Common myeloid progenitor, CD34-positive (primary cell): ENCODE data around the gene ZNF189.

Experiments
- CTCF ChIA-PET: fragments of 350-600 bp; sonication (Branson Sonifier 250); formaldehyde crosslinking; loops from one replicate; lab custom pipeline; 2021; ENCODE audit warnings: antibody characterized with exemption; lab: Charles Lee
- POLR2A ChIA-PET: fragments of 350-600 bp; sonication (Branson Sonifier 250); formaldehyde crosslinking; loops from one replicate; lab custom pipeline; 2021; ENCODE audit warnings: antibody characterized with exemption; lab: Charles Lee
- DNase-seq, 3 donors: peaks; one replicate each; pipeline versions ENCODE4 v3.0.0 to v3.0.0-alpha.2; 2013
- H3K27ac ChIP-seq, 2 experiments: 1 replicate in 1 of 2; 2 replicates in 1 of 2; pipeline ENCODE4 v1.7.0; 2013; ENCODE audit warnings: inconsistent platforms in 2 of 2, low read length in 2 of 2, mild to moderate bottlenecking in 2 of 2, low read depth in 1 of 2, moderate library complexity in 1 of 2; ENCODE audit not compliant: severe bottlenecking in 2 of 2, insufficient read depth in 1 of 2, poor library complexity in 1 of 2
- H3K27me3 ChIP-seq, 5 experiments: replicated peaks in 2 of 5; 1 replicate in 3 of 5; 2 replicates in 2 of 5; pipeline versions ENCODE4 v1.6.1 to v1.7.0; 2013; ENCODE audit warnings: low read length in 4 of 5, mild to moderate bottlenecking in 2 of 5, moderate library complexity in 2 of 5, inconsistent platforms in 1 of 5; ENCODE audit not compliant: insufficient read depth in 5 of 5, control insufficient read depth in 4 of 5
- H3K36me3 ChIP-seq, 4 experiments: 1 replicate in 2 of 4; 2 replicates in 2 of 4; pipeline versions ENCODE4 v1.6.1 to v1.7.0; 2013; ENCODE audit warnings: low read length in 3 of 4, control low read depth in 1 of 4, mild to moderate bottlenecking in 1 of 4; ENCODE audit not compliant: control insufficient read depth in 4 of 4, insufficient read depth in 4 of 4
- H3K4me1 ChIP-seq, 4 experiments: 1 replicate in 3 of 4; 2 replicates in 1 of 4; pipeline versions ENCODE4 v1.6.1 to v1.7.1; 2013; ENCODE audit warnings: low read length in 3 of 4, mild to moderate bottlenecking in 3 of 4, control low read depth in 1 of 4, inconsistent platforms in 1 of 4, moderate library complexity in 1 of 4; ENCODE audit not compliant: control insufficient read depth in 4 of 4, insufficient read depth in 4 of 4; ENCODE audit errors: control extremely low read depth in 1 of 4
- H3K4me3 ChIP-seq, 7 experiments: 1 replicate in 4 of 7; 2 replicates in 3 of 7; pipeline versions ENCODE4 v1.5.1 to v1.7.0; 2013; ENCODE audit warnings: mild to moderate bottlenecking in 7 of 7, low read length in 6 of 7, moderate library complexity in 6 of 7, inconsistent platforms in 2 of 7, low read depth in 2 of 7, control low read depth in 1 of 7; ENCODE audit not compliant: insufficient read depth in 4 of 7, control insufficient read depth in 1 of 7; ENCODE audit errors: extremely low read depth in 1 of 7
- H3K9me3 ChIP-seq, 5 experiments: 1 replicate in 4 of 5; 2 replicates in 1 of 5; pipeline versions ENCODE4 v1.6.1 to v1.7.1; 2013; ENCODE audit warnings: low read length in 4 of 5, mild to moderate bottlenecking in 2 of 5, inconsistent platforms in 1 of 5, low read depth in 1 of 5, moderate library complexity in 1 of 5; ENCODE audit not compliant: control insufficient read depth in 4 of 5, insufficient read depth in 2 of 5; ENCODE audit errors: control extremely low read depth in 1 of 5
- WGBS: methylation state at CpG from one replicate; pipeline ENCODE4 v1.1.5; 2013; ENCODE audit not compliant: insufficient coverage; 5-methylcytosine and 5-hydroxymethylcytosine counted together

The ZNF189 gene

GRCh38 chr9:101455656-101456240 is 57.1 kb downstream of the ZNF189 start:
- WGBS, result 100% methylated on average over 2 of the region's 2 CpGs
- CTCF ChIA-PET, result interaction anchor here (0.9 to 10.4 kb wide), 3 partner anchors 22 to 84 kb away, joined by 3 to 193 read pairs (median 5); partner anchors contain the start of gene RNF20
- H3K4me1 ChIP-seq, result peaks cover 0 to 2% (median 0%) of the 10 kb centered on the region in 4 experiments
- no peak overlapping the region for H3K4me3 ChIP-seq
- H3K36me3 ChIP-seq, result no peaks in the 10 kb centered on the region
- DNase-seq, result no peak
- POLR2A ChIA-PET, result no interaction called here
- H3K27ac ChIP-seq, result no peak overlapping the region
- H3K27me3 ChIP-seq, result peaks cover 0 to 4% (median 0%) of the 10 kb centered on the region in 5 experiments
- peaks cover 0 to 4% (median 0%) of the 10 kb centered on the region in 5 experiments for H3K9me3 ChIP-seq

- ChIA-PET POLR2A (no interaction called here), CTCF (interaction anchor here (0.7 to 10.4 kb wide), 7 partner anchors 8 to 109 kb away, joined by 3 to 193 read pairs (median 4); partner anchors contain the start of gene RNF20)
- DNase-seq, result no peak
- Histone ChIP-seq H3K27ac (no peak overlapping the region), H3K36me3 (no peaks in the 10 kb centered on the region), H3K27me3 (peaks cover 0 to 6% (median 0%) of the 10 kb centered on the region in 5 experiments), H3K4me1 (peaks cover 0 to 2% (median 0%) of the 10 kb centered on the region in 4 experiments), H3K4me3 (no peak overlapping the region), H3K9me3 (peaks cover 0 to 4% (median 0%) of the 10 kb centered on the region in 5 experiments)
- WGBS, result 67% methylated on average over 1 of the region's 3 CpGs
Observed at GRCh38 chr9:101457003-101457402, 58.4 kb downstream of the ZNF189 start.

- Histone ChIP-seq H3K9me3 (no peaks in the 10 kb centered on the region), H3K27ac (no peak overlapping the region), H3K36me3 (no peaks in the 10 kb centered on the region), H3K4me3 (no peak overlapping the region), H3K27me3 (peaks cover 0 to 8% (median 0%) of the 10 kb centered on the region in 5 experiments), H3K4me1 (peaks cover 0 to 2% (median 0%) of the 10 kb centered on the region in 4 experiments)
- ChIA-PET CTCF (interaction anchor here (0.8 to 10.4 kb wide), 26 partner anchors 9 to 109 kb away, joined by 3 to 193 read pairs (median 5); partner anchors contain the start of gene RNF20), POLR2A (no interaction called here)
- WGBS, result 19% methylated on average over 6 of the region's 9 CpGs
- peak; percentile 78 to 87 (median 82) for DNase-seq
Observed at GRCh38 chr9:101458963-101459631, 60.4 kb downstream of the ZNF189 start.
